HepG2 (cell line): ENCODE data around the gene SLC22A31. TPM values are rescaled to one million over a fixed set of nuclear protein-coding genes. Genes with fewer than 3 reads are reported as not detected.

Source experiments
- ADNP ChIP-seq: sonication (generic); formaldehyde crosslinking; IDR thresholded peaks from 2 replicates; pipeline ENCODE4 v1.4.0; 2020; ENCODE audit warnings: missing genetic modification reagents
- BHLHE40 ChIP-seq: IDR thresholded peaks from 2 replicates; pipeline ENCODE4 v1.6.1; 2011; ENCODE audit warnings: low read length, improper control_type of control experiment
- CERS6 ChIP-seq: sonication (generic); formaldehyde crosslinking; IDR thresholded peaks from 2 replicates; pipeline ENCODE4 v1.5.0; 2020; ENCODE audit warnings: missing genetic modification reagents
- DNMT3B ChIP-seq: conservative IDR thresholded peaks from 2 replicates; pipeline ENCODE4 v1.6.1; 2016; ENCODE audit warnings: missing biosample characterization, control low read depth
- EZH2 ChIP-seq: conservative IDR thresholded peaks from 2 replicates; pipeline ENCODE4 v1.6.1; 2012; ENCODE audit warnings: mild to moderate bottlenecking, low read depth, low read length, moderate library complexity
- FOSL2 ChIP-seq: sonication (generic); formaldehyde crosslinking; IDR thresholded peaks from 2 replicates; pipeline ENCODE4 v1.4.0; 2020; ENCODE audit warnings: missing genetic modification reagents
- FOXA3 ChIP-seq: IDR thresholded peaks from 2 replicates; pipeline ENCODE4 v1.6.1; 2016; ENCODE audit warnings: missing genetic modification reagents, missing compliant biosample characterization
- FOXP1 ChIP-seq, 2 experiments: fragments of 450-650 bp in 1 of 2; IDR thresholded peaks; 2 replicates each; pipeline ENCODE4 v1.6.1; 2017 to 2018; ENCODE audit warnings: antibody characterized with exemption in 1 of 2
- FOXP4 ChIP-seq: sonication (generic); formaldehyde crosslinking; IDR thresholded peaks from 2 replicates; pipeline ENCODE4 v1.4.0; 2020; ENCODE audit warnings: missing genetic modification reagents
- POLR2G ChIP-seq: fragments of 200-400 bp; formaldehyde crosslinking; IDR thresholded peaks from 2 replicates; pipeline ENCODE4 v1.6.1; 2018; ENCODE audit warnings: mild to moderate bottlenecking, low read depth, low read length, moderate library complexity
- REST ChIP-seq, 2 experiments: IDR thresholded peaks; 2 replicates each; pipeline ENCODE4 v1.6.1; 2011 to 2012; ENCODE audit warnings: low read length in 2 of 2, borderline replicate concordance in 1 of 2, low read depth in 1 of 2, mild to moderate bottlenecking in 1 of 2, moderate library complexity in 1 of 2
- REXO4 ChIP-seq: sonication (generic); formaldehyde crosslinking; IDR thresholded peaks from 2 replicates; pipeline ENCODE4 v1.8.0; 2022; ENCODE audit warnings: missing genetic modification reagents, mild to moderate bottlenecking, borderline replicate concordance
- SAFB2 ChIP-seq: sonication (generic); formaldehyde crosslinking; IDR thresholded peaks from 2 replicates; pipeline ENCODE4 v1.5.1; 2020; ENCODE audit warnings: missing genetic modification reagents, low read depth, mild to moderate bottlenecking, borderline replicate concordance
- SMAD9 ChIP-seq: sonication (generic); formaldehyde crosslinking; IDR thresholded peaks from 2 replicates; pipeline ENCODE4 v1.5.1; 2020; ENCODE audit warnings: mild to moderate bottlenecking, missing genetic modification reagents
- SP2 ChIP-seq: sonication (generic); formaldehyde crosslinking; IDR thresholded peaks from 2 replicates; pipeline ENCODE4 v1.5.1; 2020; ENCODE audit warnings: mild to moderate bottlenecking, missing genetic modification reagents
- TOE1 ChIP-seq: sonication (generic); formaldehyde crosslinking; IDR thresholded peaks from 2 replicates; pipeline ENCODE4 v1.4.0; 2020; ENCODE audit warnings: mild to moderate bottlenecking, missing genetic modification reagents
- TRIM22 ChIP-seq: fragments of 450-650 bp; IDR thresholded peaks from 2 replicates; pipeline ENCODE4 v1.6.1; 2017
- ZFYVE20 ChIP-seq: sonication (generic); formaldehyde crosslinking; IDR thresholded peaks from 2 replicates; pipeline ENCODE4 v1.8.0; 2023; ENCODE audit warnings: low read depth, mild to moderate bottlenecking, moderate library complexity, missing genetic modification reagents, borderline replicate concordance
- ZNF430 ChIP-seq: sonication (generic); formaldehyde crosslinking; IDR thresholded peaks from 2 replicates; pipeline ENCODE4 v1.9.0; 2021; ENCODE audit warnings: mild to moderate bottlenecking, missing genetic modification reagents
- ZNF546 ChIP-seq: sonication (generic); formaldehyde crosslinking; conservative IDR thresholded peaks from 2 replicates; pipeline ENCODE4 v1.8.1; 2023; ENCODE audit warnings: mild to moderate bottlenecking, missing genetic modification reagents
- ZNF768 ChIP-seq: sonication (generic); formaldehyde crosslinking; IDR thresholded peaks from 2 replicates; pipeline ENCODE4 v1.4.0; 2020; ENCODE audit warnings: missing genetic modification reagents
- polyA plus RNA-seq, 8 experiments: library from polyadenylated mRNA; depleted of rRNA in 3 of 8; stranded (reverse) in 7 of 8; unstranded in 1 of 8; fragments of >200 nt; fragmentation: Illumina TruSeq in 4 of 8; extraction: Trizol in 4 of 8; gene quantifications; 2 replicates each; pipeline versions ENCODE4 v1.2.1 to v1.2.3, GENCODE V29; 2011 to 2016; ENCODE audit warnings: low read depth in 4 of 8, missing spikeins in 1 of 8, mixed read lengths in 1 of 8; ENCODE audit not compliant: insufficient read depth in 1 of 8
- total RNA-seq, 5 experiments: library from RNA; depleted of rRNA; stranded (reverse); fragments of >200 nt; fragmentation: Illumina TruSeq; extraction: Trizol; gene quantifications; 2 replicates each; pipeline ENCODE4 v1.2.3, GENCODE V29; 2016; ENCODE audit warnings: low read depth in 1 of 5

Gene SLC22A31
- total and polyA plus RNA-seq, 2 of the 13 experiments (the other 11 are each of a cell fraction or from before 2014, with no cell fraction given): 67.3 to 83.3 TPM

- TF ChIP-seq ADNP (CRISPR knock-in tag): no peak
- no peak for TF ChIP-seq SAFB2 (CRISPR knock-in tag)
- TF ChIP-seq EZH2: no peak
- TF ChIP-seq CERS6 (CRISPR knock-in tag): no peak
- no peak for TF ChIP-seq REST (IDR thresholded peaks at IDR 0.05; ENCODE audit: borderline replicate concordance in 1 of 2, low read depth in 1 of 2, low read length in 2 of 2)
- no peak for TF ChIP-seq FOXP1 (IDR thresholded peaks at IDR 0.05)
- TF ChIP-seq FOXP1 (CRISPR knock-in tag; IDR thresholded peaks at IDR 0.05): no peak
- no peak for TF ChIP-seq SP2
- no peak for TF ChIP-seq ZNF430 (CRISPR knock-in tag)
- peak; percentile 35; the same call in 1 of the 2 replicates for TF ChIP-seq POLR2G
- TF ChIP-seq ZNF546 (CRISPR knock-in tag): no peak
- no peak for TF ChIP-seq FOXP4
- no peak for TF ChIP-seq FOXA3 (CRISPR knock-in tag)
- no peak for TF ChIP-seq DNMT3B (CRISPR knock-in tag)
- TF ChIP-seq REXO4: 0 out of 2 replicates have a peak, but pooled peaks have one; percentile 54
- TF ChIP-seq FOSL2 (CRISPR knock-in tag): no peak
- TF ChIP-seq TOE1 (CRISPR knock-in tag): no peak
- TF ChIP-seq SMAD9: no peak
- no peak for TF ChIP-seq TRIM22
- TF ChIP-seq ZFYVE20: no peak
- TF ChIP-seq BHLHE40: no peak
- peak; percentile 83; the same call in 1 of the 2 replicates for TF ChIP-seq ZNF768 (CRISPR knock-in tag)
Observed at GRCh38 chr16:89199241-89200123, 855 bp downstream of the SLC22A31 start (continued).
